HG02884 (cell line): ENCODE results near the gene ACAD9.
"Not testable (repeated sequence)": the region's sequence is repeated elsewhere in the genome, so short reads cannot be mapped to it uniquely, and the experiment has no call there.

Experiments
- ATAC-seq: cut with Tn5 transposase; IDR thresholded peaks from one replicate; pipeline ENCODE4 v1.9.1; 2021; ENCODE audit warnings: mild to moderate bottlenecking, moderate library complexity; ENCODE audit not compliant: unreplicated experiment

The ACAD9 gene

DNA sequence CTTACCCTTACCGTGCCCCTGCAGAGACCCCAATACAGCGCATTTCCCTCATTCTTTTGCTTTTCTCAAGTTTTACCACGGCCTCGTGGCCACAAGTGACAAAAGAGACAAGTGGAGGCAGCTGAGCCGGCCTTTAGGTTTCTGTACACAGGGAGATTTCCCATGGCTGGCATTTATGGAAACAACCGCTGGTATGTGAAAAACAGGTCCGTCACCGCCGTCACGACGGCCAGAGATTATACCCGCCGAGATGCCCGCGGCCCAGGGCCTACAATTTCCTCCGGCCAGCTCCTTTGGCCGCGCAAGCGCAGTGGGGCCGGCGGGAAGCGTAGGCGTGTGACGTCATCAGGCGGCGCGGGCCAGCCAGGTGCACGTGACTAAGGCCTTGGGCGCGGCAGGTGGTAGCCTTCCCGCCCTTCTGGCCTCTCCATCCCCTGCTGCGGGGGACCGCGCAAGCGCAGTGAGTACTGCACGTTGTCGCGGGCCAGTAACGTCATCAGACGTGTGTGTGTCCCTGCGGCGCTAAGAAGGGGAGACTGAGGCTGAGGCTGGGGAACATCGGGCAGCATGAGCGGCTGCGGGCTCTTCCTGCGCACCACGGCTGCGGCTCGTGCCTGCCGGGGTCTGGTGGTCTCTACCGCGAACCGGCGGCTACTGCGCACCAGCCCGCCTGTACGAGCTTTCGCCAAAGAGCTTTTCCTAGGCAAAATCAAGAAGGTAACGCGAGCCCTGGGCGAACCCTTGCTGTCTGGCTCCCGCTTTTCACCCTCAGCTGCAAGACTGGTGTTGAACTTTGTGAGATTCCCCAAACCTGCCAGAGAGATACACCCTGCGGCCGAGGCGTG, at the start of gene ACAD9:
TSS of gene ACAD9 (plus strand) at position 496 of the 845 bp plus-strand sequence. CDS start at position 568, 72 bp downstream.
- ATAC-seq: peak; percentile 91

DNA sequence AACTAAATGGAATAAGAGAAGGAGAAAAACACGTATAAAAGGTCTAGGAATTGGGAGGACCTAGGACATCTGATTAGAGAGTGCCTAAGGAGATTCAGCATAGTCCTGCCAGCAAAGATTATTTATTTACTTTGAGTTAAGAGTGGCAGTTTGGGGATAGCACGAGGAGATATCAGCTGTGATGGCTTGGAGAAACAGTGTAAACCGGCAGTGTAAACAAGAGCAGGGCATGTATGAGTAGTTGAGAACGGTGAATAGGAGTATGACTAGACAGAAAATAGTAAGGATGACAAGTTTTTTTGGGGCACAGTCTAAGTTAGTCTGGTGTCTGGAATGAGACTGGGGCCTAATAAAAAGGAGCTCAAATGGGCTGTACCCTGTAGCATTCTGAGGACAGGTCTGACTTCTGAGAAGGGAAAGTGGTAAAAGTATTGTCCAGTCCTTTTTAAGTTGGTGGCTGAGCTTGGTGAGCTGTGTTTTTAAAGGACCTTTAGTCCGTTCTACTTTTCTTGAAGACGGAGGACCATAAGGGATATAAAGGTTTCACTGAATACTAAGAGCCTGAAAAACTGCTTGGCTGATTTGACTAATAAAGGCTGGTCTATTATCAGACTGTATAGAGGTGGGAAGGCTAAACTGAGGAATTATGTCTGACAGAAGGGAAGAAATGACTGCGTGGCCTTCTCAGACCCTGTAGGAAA, 49.3 kb upstream of the ACAD9 start:
- not testable (repeated sequence) for ATAC-seq

DNA sequence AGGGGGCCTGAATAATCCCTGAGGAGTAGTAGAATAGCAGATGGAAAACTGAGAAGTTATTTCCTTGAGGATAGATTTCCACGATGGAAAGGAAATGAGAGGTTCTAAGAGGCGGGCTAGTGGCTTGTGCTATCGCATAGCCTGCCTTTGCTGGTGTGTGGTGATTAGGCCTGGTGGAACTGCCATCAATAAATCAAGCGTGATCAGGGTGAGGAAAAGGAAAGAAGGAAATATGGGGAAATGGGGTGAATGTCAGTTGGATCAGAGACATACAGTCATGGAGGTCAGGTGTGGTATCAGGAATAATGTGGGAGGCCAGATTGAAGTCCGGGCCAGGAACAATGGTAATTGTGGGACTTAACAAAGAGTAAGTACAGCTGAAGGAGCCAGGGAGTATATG, 48.7 kb upstream of the ACAD9 start:
- ATAC-seq: not testable (repeated sequence)

DNA sequence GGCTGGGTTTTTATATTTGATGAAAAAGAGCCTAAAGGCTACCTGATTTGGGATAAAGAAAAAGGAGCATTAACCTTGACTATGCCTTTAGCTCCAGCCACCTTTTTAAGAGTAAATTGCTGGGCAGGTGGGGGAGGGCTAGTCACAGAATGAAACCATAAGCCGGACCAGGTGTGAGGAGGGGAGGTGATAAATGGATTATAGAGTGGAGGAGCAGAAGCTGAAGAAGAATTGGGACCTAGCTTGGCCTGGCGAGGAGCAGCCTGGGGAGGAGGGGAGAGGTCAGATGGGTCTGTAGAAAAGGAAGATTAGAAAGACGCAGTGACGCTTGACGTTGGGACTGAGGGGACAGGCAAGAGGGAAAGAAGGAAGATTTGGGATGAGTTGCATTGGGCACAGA, 46.4 kb upstream of the ACAD9 start:
- ATAC-seq: not testable (repeated sequence)

DNA sequence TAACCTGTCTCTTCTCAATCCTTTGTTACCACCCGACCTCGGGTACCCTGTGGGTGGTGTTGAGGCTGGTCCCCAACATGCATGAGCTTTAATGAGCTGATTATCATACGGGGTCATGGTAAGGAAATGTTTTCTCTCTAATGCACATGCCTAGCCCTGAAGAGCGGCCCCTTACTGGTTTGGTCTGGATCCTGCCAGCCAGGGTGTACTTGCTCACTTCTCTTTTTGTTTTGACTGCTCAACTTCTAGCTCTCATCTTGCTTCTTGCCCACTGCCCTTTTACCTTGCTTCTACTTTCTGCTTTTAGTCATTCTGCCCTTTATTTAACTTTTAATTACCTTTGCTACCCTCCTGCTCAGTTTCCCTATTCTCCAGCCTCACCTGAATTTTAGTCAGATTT, 44.3 kb upstream of the ACAD9 start:
- no peak for ATAC-seq

DNA sequence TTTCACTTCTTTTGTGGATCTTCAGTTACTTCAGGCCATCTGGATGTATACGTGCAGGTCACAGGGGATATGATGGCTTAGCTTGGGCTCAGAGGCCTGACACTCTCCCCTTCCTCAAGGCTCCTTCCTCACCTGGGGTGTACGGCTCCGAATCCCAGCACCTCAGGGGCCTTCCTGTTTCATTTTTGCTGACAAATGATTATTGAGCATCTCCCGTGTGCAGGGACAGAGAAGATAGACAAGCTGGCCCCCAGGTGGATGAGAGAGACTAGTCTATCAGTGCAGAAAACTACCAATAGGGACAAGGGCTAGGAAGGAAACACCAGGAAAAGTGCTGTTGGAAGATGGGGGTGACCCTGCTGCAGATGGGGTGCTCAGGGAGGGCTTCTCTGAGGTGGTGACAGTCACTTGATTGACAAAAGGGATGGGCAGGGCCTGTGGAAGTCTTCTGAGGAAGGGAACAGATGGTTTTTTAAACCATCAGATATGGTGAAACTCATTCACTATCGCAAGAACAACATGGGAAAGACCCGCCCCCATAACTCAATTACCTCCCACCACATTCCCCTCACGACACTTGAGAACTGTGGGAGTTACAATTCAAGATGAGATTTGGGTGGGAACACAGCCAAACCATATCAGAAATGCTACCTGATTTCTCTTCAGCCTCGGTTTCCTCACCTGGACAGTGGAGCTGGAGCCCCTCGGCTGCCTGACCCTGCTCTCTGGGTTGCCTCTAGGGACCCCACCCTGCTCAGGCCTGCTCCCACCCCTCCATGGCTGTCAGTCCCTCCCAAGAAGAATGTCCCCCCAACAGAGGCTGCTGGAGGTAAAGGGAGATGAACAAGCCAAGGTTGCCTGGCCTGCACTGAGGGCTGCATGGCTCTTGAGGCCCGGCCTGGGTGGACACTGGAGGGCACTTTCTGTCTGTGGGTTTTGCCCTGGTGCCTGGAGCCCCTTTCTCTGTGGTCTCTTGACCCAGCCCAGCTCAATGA, 37.2 kb upstream of the ACAD9 start:
- ATAC-seq: no peak

DNA sequence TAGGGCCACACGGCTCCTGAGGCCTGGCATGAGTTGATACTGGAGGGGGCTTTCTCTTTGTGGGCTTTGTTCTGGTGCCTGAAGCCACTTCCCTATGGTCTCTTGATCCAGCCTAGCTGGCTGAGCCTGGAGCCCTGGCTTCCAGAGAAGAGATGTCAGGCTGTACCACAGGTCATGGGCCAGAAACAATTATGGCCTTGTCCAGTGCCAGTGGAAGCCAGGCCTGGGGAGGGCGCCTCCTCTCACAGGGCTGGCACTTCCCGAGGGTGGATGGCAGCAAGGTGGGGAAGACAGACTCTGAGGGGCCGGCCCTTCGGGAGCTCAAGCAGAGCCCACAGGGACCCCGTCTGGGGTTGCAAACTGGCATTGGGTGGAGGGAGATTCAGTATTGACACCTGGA, 34.9 kb upstream of the ACAD9 start:
- ATAC-seq: no peak

DNA sequence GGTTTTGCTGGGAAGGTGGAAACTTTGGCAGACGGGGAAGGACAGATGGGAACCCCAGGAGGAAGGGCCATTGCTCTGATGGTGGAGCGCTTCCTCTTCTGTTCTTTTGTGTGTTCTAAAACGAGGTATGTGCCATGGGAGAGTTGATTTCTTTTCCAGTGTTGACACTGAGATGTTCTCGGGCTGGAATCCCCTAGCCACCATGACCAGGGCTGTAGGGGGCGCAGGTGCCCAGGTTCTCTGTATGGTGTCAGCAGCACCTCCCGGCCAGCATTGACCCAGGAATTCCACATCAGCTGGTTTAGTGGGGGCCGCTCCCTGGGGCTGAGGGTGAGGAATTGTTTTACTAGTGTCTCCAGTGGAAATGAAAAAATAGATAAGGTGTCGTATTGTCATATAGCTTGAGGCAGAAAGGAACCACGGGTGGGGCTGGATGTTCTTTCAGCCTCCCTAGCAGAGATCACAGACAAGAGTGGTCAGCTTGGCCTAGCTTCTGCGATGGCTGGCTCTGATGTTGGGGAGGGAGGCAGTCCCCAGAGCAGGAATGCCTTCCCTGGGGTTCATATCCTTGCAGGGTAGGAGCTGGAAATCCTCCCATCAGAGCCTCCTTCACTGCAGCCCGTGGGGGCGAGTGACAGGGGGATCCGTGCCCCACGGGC, 34.2 kb upstream of the ACAD9 start:
- ATAC-seq: no peak

DNA sequence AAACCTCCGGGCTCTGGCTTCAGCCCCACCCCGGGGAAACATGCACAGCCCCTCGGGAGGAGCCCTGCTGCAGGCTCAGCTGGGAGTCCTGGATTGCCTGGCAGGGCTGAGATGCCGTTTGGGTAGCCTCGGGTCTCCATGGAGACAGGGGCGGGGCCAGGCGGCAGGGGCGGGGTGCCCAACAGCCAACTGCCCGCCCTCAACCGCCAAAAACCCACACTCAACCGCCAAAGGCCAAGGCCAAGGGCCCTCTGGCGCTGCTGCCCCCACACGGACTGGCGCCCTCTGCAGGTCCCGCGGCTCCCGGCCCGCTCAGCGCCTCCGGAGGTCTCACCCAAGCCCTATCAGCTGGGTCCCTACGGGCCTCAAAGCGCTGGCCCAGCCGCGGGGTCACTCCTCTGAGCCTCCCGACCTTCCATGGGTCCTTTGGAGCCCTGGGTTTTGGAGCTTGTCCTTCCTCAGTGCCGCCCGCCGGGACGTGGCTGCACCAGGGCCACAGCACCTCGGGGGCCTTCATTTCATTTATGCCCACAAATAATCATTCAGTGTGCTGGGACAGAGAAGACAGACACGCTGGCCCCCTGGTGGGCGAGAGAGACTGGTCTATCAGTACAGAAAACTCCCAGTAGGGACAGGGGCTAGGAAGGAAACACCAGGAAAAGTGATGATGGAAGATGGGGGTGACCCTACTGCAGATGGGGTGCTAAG, 33.5 kb upstream of the ACAD9 start:
- ATAC-seq: peak; percentile 65

DNA sequence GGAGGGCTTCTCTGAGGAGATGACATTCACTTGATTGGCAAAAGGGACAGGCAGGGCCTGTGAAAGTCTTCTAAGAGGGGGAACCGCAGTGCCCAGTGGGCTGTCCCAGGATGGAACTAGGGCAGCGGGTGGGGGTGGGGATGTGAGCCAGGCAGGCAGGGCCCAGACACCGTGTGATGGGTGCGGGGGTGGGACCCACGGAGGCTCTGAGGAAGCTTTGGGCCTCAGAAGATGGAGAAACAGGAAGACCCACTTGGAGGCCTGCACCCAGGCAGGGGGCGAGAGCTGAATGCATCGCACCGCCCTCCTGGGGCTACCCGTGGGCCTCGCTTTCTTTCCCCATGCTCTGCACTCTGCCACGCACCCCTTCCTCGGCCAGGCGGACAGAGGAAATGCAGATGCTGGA, 32.9 kb upstream of the ACAD9 start:
- ATAC-seq: no peak

DNA sequence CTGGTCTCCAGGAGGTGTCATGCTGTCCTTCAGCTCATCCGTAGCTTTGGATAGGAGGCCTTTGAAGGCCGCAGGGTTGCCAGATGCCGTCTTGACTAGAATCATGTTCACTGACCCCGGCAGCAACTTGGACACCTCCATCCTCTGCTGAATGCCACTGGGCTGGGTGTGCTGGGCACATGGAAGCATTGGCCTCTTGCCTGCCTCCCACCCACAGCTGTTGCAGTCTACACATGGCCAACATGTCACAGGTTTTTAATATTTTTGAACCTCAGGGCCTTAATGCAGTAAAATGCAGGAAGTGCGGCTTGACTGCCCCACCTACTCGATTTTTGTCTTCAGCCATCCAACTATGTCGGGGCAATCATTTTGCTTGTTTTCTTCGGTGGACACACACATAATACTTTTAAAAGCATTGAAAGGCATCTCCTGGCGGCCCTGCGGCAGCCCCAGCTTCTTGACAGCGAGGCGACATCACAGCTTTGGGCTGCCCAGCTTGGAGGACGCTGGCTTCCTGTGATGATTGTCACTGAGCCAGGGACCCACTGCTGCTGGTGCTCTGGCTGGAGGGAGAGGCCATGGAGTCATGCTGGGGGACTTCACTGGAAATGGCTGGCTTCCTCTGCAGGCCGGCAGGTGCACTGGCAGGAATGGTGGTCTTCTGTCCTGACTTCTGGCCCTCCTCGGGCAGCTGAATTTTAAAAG, 31.6 kb upstream of the ACAD9 start:
- no peak for ATAC-seq

DNA sequence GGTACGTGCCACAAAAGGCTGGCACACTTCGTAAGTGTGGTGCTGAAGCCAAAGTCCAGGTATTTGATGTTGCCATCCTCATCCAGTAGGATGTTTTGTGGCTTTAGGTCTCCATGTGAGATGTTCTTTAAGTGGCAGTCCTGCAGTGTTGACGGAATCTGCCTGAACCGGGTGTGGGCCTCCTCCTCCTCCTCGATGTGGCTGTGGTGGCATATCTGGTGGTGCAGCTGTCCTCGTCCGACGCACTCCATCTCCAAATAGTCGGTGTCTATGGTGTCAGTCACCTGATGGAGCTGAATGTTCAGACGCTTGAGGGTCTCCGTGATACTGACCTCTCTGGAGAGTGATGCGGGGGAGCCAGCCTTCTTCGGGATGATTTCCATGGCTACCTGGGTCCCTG, 30.5 kb upstream of the ACAD9 start:
- no peak for ATAC-seq

DNA sequence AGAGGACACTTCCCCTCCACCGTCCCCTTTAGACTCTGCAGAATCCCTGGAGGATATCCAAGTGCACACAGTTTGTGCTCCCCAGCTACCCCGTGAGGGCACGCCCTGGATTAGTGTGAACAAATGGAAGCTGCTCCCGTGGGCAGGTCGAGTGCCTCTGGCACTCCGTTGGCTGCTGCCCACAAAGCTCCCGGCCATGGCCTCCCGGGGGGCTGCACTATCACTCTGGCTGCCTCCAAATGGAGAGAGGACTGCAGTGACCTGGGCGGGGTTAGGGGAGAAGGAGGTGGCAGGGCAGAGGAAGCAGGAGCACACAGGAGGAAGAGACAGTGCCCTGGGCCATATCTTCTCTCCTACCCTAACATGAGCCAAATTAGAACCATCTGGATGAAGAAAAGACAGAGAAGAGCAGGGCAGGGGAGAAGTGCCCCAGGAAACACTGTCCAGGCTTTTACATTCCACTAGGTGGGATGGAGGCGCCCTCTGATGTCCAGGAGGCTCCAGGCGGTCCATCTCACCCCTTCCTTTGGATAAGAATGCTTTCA, 29.4 kb upstream of the ACAD9 start:
- no peak for ATAC-seq

DNA sequence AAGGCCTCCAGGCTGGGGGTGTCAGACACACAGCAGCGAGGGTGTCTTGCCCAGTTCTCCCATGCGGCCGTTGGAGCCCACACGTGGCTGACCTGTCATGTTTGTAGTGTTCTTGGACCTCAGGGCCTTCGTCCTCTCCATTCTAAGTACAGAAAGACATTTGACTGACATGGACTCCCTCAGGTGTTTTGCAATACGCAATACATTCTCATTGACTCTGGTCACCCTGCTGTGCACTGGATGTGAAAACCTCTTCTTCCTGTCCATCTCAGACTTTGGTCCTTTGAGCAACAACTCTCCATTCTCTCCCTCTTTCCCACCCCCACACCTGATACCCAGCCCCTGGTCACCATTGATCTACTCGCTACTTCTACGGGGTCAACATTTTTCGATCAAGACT, 28.9 kb upstream of the ACAD9 start:
- ATAC-seq: no peak

DNA sequence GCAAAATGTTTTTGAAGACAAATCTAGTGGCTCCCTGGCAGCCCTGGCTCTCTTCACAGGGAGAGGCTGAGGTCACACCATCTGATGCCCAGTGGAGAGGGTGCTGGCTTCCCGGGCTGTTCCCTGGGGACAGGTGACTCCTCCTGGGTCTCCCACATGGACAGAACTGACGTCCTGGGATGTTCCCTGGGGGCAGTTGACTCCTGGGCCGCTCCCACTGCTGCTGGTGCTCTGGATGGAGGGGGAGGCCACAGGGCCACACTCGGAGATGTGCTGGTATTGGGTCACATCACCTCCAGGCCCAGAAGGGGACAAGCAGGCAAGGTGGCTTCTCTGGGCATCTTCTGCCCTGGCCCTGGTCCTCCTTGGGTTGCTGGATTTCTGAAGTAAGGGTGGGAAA, 27.8 kb upstream of the ACAD9 start:
- ATAC-seq: no peak

DNA sequence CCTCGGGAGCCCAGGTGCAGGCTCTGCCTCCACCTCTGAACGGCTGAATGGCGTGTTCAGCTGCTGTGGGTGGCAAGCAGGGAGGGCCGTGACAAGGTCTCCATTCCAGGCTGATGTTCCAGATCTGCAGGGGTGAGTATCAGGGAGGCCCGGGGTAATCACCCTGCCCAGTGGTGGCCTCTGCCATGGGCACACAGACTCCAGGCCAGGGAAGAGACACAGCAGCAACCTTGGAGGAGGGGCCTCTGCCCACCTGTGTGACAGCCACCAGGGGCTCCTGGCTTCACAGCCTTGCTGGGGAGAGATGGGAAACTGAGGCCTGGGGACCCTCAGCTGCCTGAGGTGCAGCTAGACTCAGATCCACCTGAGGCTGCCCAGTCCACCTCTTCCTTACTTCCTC, 25.6 kb upstream of the ACAD9 start:
- ATAC-seq: no peak

DNA sequence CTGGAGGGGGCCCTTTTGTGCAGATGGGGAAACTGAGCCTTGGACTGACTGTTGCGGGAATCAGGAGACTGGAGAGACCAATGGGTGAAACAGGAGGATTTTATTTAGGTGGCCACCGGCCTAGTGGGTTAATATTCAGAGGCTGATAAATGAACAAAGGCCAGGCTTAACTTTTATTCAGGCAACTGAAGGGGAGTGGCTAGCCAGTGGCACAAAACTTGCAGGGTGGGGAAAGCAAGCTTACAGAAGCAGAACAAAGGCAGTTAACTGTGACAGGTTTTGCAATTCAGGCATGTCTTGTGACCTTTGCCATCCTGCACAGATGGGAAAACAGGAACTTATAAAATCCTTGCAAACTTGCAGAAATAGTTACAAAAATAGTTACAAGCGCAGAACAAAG, 24.9 kb upstream of the ACAD9 start:
- no peak for ATAC-seq

DNA sequence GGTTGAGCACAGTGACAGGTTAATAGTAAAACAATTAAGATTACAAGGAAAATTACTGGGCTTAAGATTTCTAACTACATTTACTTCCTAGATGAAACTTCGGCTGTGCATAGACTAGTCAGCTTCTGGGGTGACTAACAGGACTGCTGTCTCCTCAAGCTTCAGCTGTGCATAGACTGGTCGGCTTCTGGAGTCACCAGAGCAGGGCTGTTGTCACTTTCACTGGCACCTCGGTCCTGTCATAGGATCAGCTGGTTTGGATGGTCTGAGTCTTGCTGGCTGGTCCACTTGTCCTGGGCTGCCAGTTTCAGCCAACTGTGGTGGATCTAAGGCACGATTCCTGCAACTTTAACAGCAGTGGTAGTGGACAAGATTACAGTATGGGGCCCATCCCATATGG, 23.9 kb upstream of the ACAD9 start:
- ATAC-seq: no peak

DNA sequence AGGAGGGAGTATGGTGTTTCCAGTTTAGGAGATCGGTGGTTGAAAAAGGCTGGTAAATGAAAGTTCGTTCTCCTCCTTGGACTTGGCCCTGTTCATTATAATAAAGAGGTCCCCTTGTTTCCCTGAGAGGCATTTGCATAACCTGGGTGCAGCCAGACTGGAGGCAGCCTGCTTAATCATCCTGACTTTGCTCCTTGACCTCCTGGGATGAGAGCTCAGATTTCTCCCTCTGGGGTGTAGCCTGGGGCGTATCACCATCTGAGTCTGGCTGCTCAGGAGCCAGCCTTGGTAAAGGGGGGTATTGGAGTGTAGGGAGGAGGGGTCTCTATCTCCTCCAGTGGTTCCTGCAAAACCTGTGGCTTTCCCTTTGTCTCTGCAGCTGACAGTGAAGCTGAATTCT, 21.3 kb upstream of the ACAD9 start:
- ATAC-seq: no peak
